Spleen (tissue), 7 donors: Measurements from ENCODE around the gene BRDT.

ENCODE experiments used
- POLR2A ChIP-seq, 3 donors: fragments of 450-650 bp; IDR thresholded peaks; one replicate each; pipeline ENCODE4 v1.5.1; 2017; ENCODE audit warnings: antibody characterized with exemption in 3 of 3, mild to moderate bottlenecking in 1 of 3
- POLR2AphosphoS5 ChIP-seq, 3 donors: sonication (generic); formaldehyde crosslinking; IDR thresholded peaks; one replicate each; pipeline ENCODE4 v1.5.1; 2017; ENCODE audit warnings: antibody characterized with exemption in 3 of 3
- TF ChIP-seq, protein P1 (sequence below), 11 experiments: fragments of 200-600 bp in 7 of 11; fragments of 450-650 bp in 4 of 11; sonication (generic) in 4 of 11; IDR thresholded peaks in 8 of 11; conservative IDR thresholded peaks in 3 of 11; 1 replicate in 7 of 11; 2 replicates in 4 of 11; pipeline versions ENCODE4 v1.4.0 to v1.8.0; 2016 to 2021; ENCODE audit warnings: antibody characterized with exemption in 11 of 11, inconsistent platforms in 4 of 11, mild to moderate bottlenecking in 1 of 11
- donor health status: DM: no; HTN: no; CAD: no; lungs with moderate emphysema.
- donor health status: DM: no; HTN: no; CAD: no.
- donor health status: DM: no; HTN: no; CAD: no.

DNA sequence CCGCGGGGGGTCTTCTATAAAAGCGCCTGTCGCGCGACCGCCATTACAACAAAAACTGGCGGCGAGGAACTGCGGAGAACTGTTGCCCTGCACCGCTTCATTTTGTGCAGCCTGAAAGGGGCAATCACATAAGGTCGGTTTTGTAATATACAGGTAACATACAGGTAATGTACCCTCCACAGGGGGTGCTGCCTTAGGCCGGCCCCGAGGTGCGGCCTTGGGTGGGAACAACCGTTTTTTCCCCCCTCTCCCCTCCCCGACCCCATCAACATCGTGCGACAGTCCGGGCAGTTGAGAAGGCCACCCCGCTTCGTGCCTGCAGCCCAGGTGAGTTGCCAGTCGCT lies at the start of gene BRDT:
- TF ChIP-seq POLR2AphosphoS5 (IDR thresholded peaks at IDR 0.05) = no peak
- TF ChIP-seq, protein P1, sequence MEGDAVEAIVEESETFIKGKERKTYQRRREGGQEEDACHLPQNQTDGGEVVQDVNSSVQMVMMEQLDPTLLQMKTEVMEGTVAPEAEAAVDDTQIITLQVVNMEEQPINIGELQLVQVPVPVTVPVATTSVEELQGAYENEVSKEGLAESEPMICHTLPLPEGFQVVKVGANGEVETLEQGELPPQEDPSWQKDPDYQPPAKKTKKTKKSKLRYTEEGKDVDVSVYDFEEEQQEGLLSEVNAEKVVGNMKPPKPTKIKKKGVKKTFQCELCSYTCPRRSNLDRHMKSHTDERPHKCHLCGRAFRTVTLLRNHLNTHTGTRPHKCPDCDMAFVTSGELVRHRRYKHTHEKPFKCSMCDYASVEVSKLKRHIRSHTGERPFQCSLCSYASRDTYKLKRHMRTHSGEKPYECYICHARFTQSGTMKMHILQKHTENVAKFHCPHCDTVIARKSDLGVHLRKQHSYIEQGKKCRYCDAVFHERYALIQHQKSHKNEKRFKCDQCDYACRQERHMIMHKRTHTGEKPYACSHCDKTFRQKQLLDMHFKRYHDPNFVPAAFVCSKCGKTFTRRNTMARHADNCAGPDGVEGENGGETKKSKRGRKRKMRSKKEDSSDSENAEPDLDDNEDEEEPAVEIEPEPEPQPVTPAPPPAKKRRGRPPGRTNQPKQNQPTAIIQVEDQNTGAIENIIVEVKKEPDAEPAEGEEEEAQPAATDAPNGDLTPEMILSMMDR (IDR thresholded peaks at IDR 0.05 in 8 of 11, conservative IDR thresholded peaks at IDR 0.05 in 3 of 11) = no peak
- TF ChIP-seq POLR2A (IDR thresholded peaks at IDR 0.05) = no peak
